ENCODE measurements around the gene MTFR1L.

The MTFR1L gene

GRCh38 chr1:25790472-25790871 is 29.3 kb upstream of the MTFR1L start:
- no peak overlapping the region for H3K9ac ChIP-seq (ENCODE audit: low read depth in 1 of 2, low read length in 2 of 2)
- H3K4me3 ChIP-seq (ENCODE audit: low read length in 2 of 2): no peak overlapping the region
- no peak overlapping the region for H3K27ac ChIP-seq (ENCODE audit: low read depth in 2 of 2, low read length in 2 of 2)
- no peaks in the 10 kb centered on the region for H3K4me1 ChIP-seq (ENCODE audit: control insufficient read depth in 2 of 2, insufficient read depth in 2 of 2, low read length in 2 of 2)
- no peaks in the 10 kb centered on the region for H3K27me3 ChIP-seq (ENCODE audit: control insufficient read depth in 2 of 2, insufficient read depth in 2 of 2, low read length in 2 of 2)
- H3K36me3 ChIP-seq (ENCODE audit: control insufficient read depth in 2 of 2, insufficient read depth in 2 of 2, low read length in 2 of 2): no peaks in the 10 kb centered on the region
- no peaks in the 10 kb centered on the region for H3K9me3 ChIP-seq (ENCODE audit: control insufficient read depth in 2 of 2, low read length in 2 of 2)

DNA sequence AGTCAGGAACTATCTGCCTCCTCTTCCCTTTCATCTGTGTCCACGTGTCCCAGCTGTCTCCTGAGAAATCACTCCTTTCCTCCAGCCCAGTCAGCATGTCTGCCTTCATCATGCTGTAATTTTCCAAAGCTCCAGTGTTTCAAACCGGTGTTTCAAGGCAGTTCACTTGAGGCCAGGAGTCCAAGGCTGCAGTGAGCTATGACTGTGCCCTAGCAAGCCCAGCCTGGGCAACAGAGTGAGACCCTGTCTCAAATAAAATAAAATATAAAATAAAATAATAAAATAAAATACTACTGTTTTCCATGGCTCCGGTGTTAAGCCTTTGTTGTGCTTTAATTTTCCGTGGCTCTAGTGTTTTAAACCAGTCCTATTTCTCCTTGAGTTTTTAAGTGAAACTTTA is 27.6 kb upstream of the MTFR1L start:
- Histone ChIP-seq H3K36me3 (ENCODE audit: control insufficient read depth in 2 of 2, insufficient read depth in 2 of 2, low read length in 2 of 2) (no peaks in the 10 kb centered on the region), H3K4me3 (ENCODE audit: low read length in 2 of 2) (no peak overlapping the region), H3K27ac (ENCODE audit: low read depth in 2 of 2, low read length in 2 of 2) (no peak overlapping the region), H3K9ac (ENCODE audit: low read depth in 1 of 2, low read length in 2 of 2) (no peak overlapping the region), H3K9me3 (ENCODE audit: control insufficient read depth in 2 of 2, low read length in 2 of 2) (no peaks in the 10 kb centered on the region), H3K4me1 (ENCODE audit: control insufficient read depth in 2 of 2, insufficient read depth in 2 of 2, low read length in 2 of 2) (no peaks in the 10 kb centered on the region), H3K27me3 (ENCODE audit: control insufficient read depth in 2 of 2, insufficient read depth in 2 of 2, low read length in 2 of 2) (no peaks in the 10 kb centered on the region)

DNA sequence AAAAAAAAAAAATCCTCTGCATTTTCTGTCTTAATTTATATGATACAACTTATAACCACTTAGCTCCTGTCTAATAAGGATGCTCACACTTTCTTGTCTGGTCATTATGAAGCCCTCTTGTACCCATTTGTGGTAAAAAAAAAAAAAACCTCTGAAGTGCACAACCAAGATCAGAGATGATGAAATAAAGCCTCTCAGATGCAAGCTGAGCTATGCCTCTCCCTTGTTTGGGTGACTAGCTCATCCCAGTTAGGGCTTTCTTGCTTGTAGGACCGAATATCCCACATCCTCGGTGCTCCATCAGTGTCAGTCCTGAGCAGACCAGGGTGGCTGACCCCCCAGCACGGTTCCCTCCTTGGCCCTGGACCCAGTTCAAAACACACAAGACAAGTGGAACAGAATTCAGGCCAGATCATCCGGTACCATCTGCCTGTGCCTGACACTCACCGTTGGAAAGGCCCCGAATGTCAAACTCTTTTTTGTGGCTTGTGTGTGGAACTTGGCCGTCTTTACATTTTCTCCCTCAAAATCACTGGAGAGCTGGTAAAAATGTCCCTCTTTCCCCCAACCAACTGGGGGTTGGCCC is 26.1 kb upstream of the MTFR1L start:
- H3K9ac ChIP-seq (ENCODE audit: low read depth in 1 of 2, low read length in 2 of 2): no peak overlapping the region
- H3K9me3 ChIP-seq (ENCODE audit: control insufficient read depth in 2 of 2, low read length in 2 of 2): no peaks in the 10 kb centered on the region
- no peak overlapping the region for H3K4me3 ChIP-seq (ENCODE audit: low read length in 2 of 2)
- H3K4me1 ChIP-seq (ENCODE audit: control insufficient read depth in 2 of 2, insufficient read depth in 2 of 2, low read length in 2 of 2): no peaks in the 10 kb centered on the region
- no peaks in the 10 kb centered on the region for H3K36me3 ChIP-seq (ENCODE audit: control insufficient read depth in 2 of 2, insufficient read depth in 2 of 2, low read length in 2 of 2)
- no peak overlapping the region for H3K27ac ChIP-seq (ENCODE audit: low read depth in 2 of 2, low read length in 2 of 2)
- no peaks in the 10 kb centered on the region for H3K27me3 ChIP-seq (ENCODE audit: control insufficient read depth in 2 of 2, insufficient read depth in 2 of 2, low read length in 2 of 2)

DNA sequence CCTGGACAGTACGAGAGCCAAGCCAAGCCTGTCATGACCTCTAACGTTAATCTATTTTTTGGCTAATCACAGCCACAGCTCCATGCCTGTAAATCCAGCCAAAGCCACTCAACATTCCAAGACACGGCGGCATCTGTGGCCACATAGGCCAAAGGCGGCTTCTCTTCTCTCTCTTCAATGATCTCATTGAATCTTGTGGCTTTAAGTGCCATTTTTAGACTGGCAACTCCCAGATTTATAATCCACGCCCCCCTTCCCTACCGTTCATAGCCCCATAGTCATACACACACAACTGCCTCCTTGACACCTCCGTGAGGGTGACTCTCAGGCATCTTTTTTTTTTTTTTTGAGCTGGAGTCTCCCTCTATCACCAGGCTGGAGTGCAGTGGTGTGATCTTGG is 25.4 kb upstream of the MTFR1L start:
- no peak overlapping the region for H3K27ac ChIP-seq (ENCODE audit: low read depth in 2 of 2, low read length in 2 of 2)
- H3K9me3 ChIP-seq (ENCODE audit: control insufficient read depth in 2 of 2, low read length in 2 of 2): no peaks in the 10 kb centered on the region
- H3K9ac ChIP-seq (ENCODE audit: low read depth in 1 of 2, low read length in 2 of 2): no peak overlapping the region
- H3K4me3 ChIP-seq (ENCODE audit: low read length in 2 of 2): no peak overlapping the region
- peaks cover 0 to under 1% of the 10 kb centered on the region in 2 donors for H3K4me1 ChIP-seq (ENCODE audit: control insufficient read depth in 2 of 2, insufficient read depth in 2 of 2, low read length in 2 of 2)
- no peaks in the 10 kb centered on the region for H3K36me3 ChIP-seq (ENCODE audit: control insufficient read depth in 2 of 2, insufficient read depth in 2 of 2, low read length in 2 of 2)
- H3K27me3 ChIP-seq (ENCODE audit: control insufficient read depth in 2 of 2, insufficient read depth in 2 of 2, low read length in 2 of 2): no peaks in the 10 kb centered on the region

DNA sequence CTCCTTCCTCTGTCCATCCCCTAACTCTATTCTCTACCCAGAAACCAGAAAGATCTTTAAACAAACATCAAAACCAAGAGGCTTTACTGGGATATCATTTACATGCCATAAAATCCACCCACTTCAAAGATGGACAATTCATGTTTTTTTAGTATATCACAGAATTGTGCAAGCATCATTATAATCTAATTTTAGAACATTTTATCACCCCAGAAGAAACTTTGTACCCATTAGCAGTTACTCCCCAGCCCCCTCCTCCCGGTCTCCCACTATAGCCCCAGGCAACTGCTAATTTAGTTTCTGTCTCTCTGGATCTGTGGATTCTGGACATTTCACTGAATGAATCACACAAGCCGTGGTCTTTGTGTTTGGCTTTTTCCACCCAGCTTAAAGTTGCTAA is 24.5 kb upstream of the MTFR1L start:
- no peak overlapping the region for H3K27ac ChIP-seq (ENCODE audit: low read depth in 2 of 2, low read length in 2 of 2)
- H3K9me3 ChIP-seq (ENCODE audit: control insufficient read depth in 2 of 2, low read length in 2 of 2): no peaks in the 10 kb centered on the region
- H3K36me3 ChIP-seq (ENCODE audit: control insufficient read depth in 2 of 2, insufficient read depth in 2 of 2, low read length in 2 of 2): no peaks in the 10 kb centered on the region
- no peak overlapping the region for H3K4me3 ChIP-seq (ENCODE audit: low read length in 2 of 2)
- peaks cover 4 to 6% of the 10 kb centered on the region in 2 donors for H3K4me1 ChIP-seq (ENCODE audit: control insufficient read depth in 2 of 2, insufficient read depth in 2 of 2, low read length in 2 of 2)
- H3K9ac ChIP-seq (ENCODE audit: low read depth in 1 of 2, low read length in 2 of 2): no peak overlapping the region
- no peaks in the 10 kb centered on the region for H3K27me3 ChIP-seq (ENCODE audit: control insufficient read depth in 2 of 2, insufficient read depth in 2 of 2, low read length in 2 of 2)

DNA sequence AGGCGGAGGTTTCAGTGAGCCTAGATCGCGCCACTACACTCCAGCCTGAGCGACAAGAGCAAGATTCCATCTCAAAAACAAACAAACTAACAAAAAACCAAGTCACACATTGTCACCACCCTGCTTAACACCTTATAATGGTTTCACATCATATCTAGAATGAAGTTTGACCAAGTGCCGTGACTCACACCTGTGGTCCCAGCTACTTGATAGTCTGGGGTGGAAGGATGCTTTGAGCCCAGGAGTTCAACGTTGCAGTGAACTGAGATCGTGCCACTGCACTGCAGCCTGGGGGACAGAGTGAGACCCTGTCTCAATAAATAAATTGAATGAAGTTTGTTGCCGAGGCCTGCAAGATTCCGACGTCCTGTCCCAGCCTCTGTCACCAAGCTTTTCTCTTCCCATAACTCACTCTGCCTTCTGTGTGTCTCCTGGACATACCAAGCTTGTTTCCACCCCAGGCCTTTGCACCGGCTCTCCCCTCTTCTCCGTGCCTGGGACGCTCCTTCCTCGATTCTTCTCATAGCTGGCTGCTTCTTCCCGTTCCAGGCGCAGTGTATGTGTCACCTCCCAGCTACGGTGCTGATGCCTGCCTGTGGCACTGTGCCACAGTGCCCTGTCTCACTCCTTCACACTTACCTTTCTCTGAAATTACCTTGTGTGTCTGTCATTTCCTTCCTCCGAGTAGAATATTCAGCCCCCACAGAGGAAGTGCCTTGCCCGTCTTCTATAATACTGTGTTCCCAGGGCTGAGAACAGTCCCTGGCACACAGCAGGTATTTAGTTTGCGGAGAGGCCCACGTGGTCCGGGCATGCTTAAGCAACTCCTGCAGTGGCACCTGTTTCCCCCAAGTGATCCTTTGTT is 23.6 kb upstream of the MTFR1L start:
- Histone ChIP-seq H3K9me3 (ENCODE audit: control insufficient read depth in 2 of 2, low read length in 2 of 2) (no peaks in the 10 kb centered on the region), H3K4me1 (ENCODE audit: control insufficient read depth in 2 of 2, insufficient read depth in 2 of 2, low read length in 2 of 2) (peaks cover 11 to 13% of the 10 kb centered on the region in 2 donors), H3K27ac (ENCODE audit: low read depth in 2 of 2, low read length in 2 of 2) (no peak overlapping the region), H3K27me3 (ENCODE audit: control insufficient read depth in 2 of 2, insufficient read depth in 2 of 2, low read length in 2 of 2) (no peaks in the 10 kb centered on the region), H3K36me3 (ENCODE audit: control insufficient read depth in 2 of 2, insufficient read depth in 2 of 2, low read length in 2 of 2) (no peaks in the 10 kb centered on the region), H3K4me3 (ENCODE audit: low read length in 2 of 2) (no peak overlapping the region), H3K9ac (ENCODE audit: low read depth in 1 of 2, low read length in 2 of 2) (no peak overlapping the region)

GRCh38 chr1:25796811-25797458 is 22.8 kb upstream of the MTFR1L start:
- peaks cover 11 to 13% of the 10 kb centered on the region in 2 donors for H3K4me1 ChIP-seq (ENCODE audit: control insufficient read depth in 2 of 2, insufficient read depth in 2 of 2, low read length in 2 of 2)
- no peak overlapping the region for H3K9ac ChIP-seq (ENCODE audit: low read depth in 1 of 2, low read length in 2 of 2)
- no peak overlapping the region for H3K27ac ChIP-seq (ENCODE audit: low read depth in 2 of 2, low read length in 2 of 2)
- no peaks in the 10 kb centered on the region for H3K36me3 ChIP-seq (ENCODE audit: control insufficient read depth in 2 of 2, insufficient read depth in 2 of 2, low read length in 2 of 2)
- H3K27me3 ChIP-seq (ENCODE audit: control insufficient read depth in 2 of 2, insufficient read depth in 2 of 2, low read length in 2 of 2): no peaks in the 10 kb centered on the region
- H3K9me3 ChIP-seq (ENCODE audit: control insufficient read depth in 2 of 2, low read length in 2 of 2): no peaks in the 10 kb centered on the region
- H3K4me3 ChIP-seq (ENCODE audit: low read length in 2 of 2): no peak overlapping the region

GRCh38 chr1:25797939-25798338 is 21.8 kb upstream of the MTFR1L start:
- Histone ChIP-seq H3K4me3 (ENCODE audit: low read length in 2 of 2) (no peak overlapping the region), H3K27me3 (ENCODE audit: control insufficient read depth in 2 of 2, insufficient read depth in 2 of 2, low read length in 2 of 2) (peaks cover 0 to 1% of the 10 kb centered on the region in 2 donors), H3K9ac (ENCODE audit: low read depth in 1 of 2, low read length in 2 of 2) (no peak overlapping the region), H3K27ac (ENCODE audit: low read depth in 2 of 2, low read length in 2 of 2) (no peak overlapping the region), H3K36me3 (ENCODE audit: control insufficient read depth in 2 of 2, insufficient read depth in 2 of 2, low read length in 2 of 2) (no peaks in the 10 kb centered on the region), H3K9me3 (ENCODE audit: control insufficient read depth in 2 of 2, low read length in 2 of 2) (no peaks in the 10 kb centered on the region), H3K4me1 (ENCODE audit: control insufficient read depth in 2 of 2, insufficient read depth in 2 of 2, low read length in 2 of 2) (peaks cover 11 to 16% of the 10 kb centered on the region in 2 donors)

DNA sequence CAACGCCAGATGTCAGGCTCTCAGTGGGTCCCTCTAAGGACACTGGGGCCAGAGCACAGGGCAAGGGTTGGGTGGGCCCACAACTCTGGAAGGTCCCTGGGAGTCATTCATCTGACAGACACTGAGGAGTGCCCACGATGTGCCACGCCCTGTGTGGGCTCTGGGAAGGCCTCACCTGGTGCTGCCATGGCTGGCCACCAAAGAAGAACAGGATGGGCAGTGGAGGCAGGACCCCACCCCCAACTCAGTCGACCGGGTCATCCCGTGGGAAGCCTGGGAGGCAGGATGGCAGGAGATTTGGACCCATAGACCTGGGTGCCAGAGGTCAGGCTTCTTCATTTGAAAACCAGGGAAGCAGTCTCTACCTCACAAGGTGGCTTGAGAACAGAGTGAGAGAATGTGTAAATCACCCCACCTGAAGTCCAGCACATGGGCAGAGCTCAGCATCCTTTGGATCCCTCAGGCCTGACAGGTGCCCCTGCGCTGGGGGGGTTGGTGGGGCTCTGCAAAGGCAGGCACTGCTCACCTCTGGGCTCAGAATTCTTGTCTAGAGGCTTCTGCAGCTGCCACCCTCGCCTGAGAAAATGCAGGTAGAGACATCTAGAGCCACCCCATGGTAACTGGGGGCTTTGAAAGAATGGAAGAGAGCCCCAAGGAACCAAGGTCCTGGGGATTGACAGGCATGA is 20.9 kb upstream of the MTFR1L start:
- no peak overlapping the region for H3K4me3 ChIP-seq (ENCODE audit: low read length in 2 of 2)
- H3K27me3 ChIP-seq (ENCODE audit: control insufficient read depth in 2 of 2, insufficient read depth in 2 of 2, low read length in 2 of 2): peaks cover 0 to 2% of the 10 kb centered on the region in 2 donors
- peaks cover 11 to 16% of the 10 kb centered on the region in 2 donors for H3K4me1 ChIP-seq (ENCODE audit: control insufficient read depth in 2 of 2, insufficient read depth in 2 of 2, low read length in 2 of 2)
- no peaks in the 10 kb centered on the region for H3K9me3 ChIP-seq (ENCODE audit: control insufficient read depth in 2 of 2, low read length in 2 of 2)
- no peak overlapping the region for H3K27ac ChIP-seq (ENCODE audit: low read depth in 2 of 2, low read length in 2 of 2)
- no peak overlapping the region for H3K9ac ChIP-seq (ENCODE audit: low read depth in 1 of 2, low read length in 2 of 2)
- H3K36me3 ChIP-seq (ENCODE audit: control insufficient read depth in 2 of 2, insufficient read depth in 2 of 2, low read length in 2 of 2): no peaks in the 10 kb centered on the region
